OCI-LY7 (cell line): ENCODE measurements around the gene SPAG9.

Experiments
- EZH2phosphoT487 ChIP-seq: fragments of 200-600 bp; sonication (generic); IDR thresholded peaks from 2 replicates; pipeline ENCODE4 v1.6.1; 2018; ENCODE audit warnings: low read depth, borderline replicate concordance, mild to moderate bottlenecking, mixed run types, antibody characterized with exemption, low read length, moderate library complexity, mixed read lengths
- TF ChIP-seq, protein P1 (sequence below): fragments of 200-600 bp; sonication (generic); conservative IDR thresholded peaks from 2 replicates; pipeline ENCODE4 v1.5.1; 2014; ENCODE audit warnings: mild to moderate bottlenecking, antibody characterized with exemption, low read length, moderate library complexity, mixed read lengths

DNA sequence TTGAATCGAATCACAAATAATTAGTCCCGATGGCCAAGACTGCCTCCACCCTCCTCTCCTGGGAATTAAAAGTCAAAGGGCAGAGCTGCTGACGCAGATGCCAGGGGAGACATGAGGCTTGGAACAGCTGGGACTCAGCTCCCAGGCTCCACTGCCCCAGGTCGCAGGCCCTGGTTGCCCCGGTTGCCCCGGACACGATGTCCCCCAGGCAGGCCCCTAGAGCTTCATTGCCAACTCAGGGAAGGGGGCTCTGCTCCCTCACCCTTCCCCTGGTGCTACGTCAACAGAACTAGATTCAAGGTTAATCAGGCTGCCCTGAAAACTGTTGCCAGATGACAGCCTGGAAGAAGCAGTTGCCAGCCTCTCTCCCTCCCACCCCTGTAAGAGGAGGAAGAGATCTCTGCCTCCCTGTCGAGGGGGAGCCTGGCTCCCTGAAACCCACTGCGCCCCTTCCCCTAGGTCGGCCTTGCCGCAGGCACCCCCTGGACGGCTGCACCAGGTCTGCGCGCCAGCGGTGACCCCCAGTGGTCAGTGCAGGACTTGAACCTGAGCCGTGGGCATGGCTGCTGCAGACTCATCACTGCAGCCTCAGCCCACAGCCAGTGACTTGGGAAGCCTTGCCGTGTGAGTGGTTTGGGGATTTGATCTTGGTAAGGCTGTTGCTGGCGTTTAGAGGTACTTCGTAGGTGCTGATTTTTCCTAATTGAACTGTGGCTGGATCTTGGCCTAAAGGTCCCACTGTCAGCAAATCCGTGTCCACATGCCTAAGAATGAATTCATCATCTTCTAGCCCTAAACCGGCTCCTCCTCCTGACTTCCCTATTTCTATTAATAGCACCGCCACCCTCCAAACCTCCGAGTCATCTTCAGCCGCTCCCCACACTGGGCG, 170.4 kb downstream of the SPAG9 start:
- no peak for TF ChIP-seq EZH2phosphoT487
- TF ChIP-seq, protein P1, sequence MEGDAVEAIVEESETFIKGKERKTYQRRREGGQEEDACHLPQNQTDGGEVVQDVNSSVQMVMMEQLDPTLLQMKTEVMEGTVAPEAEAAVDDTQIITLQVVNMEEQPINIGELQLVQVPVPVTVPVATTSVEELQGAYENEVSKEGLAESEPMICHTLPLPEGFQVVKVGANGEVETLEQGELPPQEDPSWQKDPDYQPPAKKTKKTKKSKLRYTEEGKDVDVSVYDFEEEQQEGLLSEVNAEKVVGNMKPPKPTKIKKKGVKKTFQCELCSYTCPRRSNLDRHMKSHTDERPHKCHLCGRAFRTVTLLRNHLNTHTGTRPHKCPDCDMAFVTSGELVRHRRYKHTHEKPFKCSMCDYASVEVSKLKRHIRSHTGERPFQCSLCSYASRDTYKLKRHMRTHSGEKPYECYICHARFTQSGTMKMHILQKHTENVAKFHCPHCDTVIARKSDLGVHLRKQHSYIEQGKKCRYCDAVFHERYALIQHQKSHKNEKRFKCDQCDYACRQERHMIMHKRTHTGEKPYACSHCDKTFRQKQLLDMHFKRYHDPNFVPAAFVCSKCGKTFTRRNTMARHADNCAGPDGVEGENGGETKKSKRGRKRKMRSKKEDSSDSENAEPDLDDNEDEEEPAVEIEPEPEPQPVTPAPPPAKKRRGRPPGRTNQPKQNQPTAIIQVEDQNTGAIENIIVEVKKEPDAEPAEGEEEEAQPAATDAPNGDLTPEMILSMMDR = peak; percentile 89
